HCT116 (cell line): ENCODE data around the gene LDLRAD4. TPM values are rescaled to one million over a fixed set of nuclear protein-coding genes. Genes with fewer than 3 reads are reported as not detected.

ENCODE experiments used
- ATAC-seq: fragments of 200-7000 bp; cut with Tn5 transposase; 2 replicates; pipeline ENCODE4 v1.9.1; 2020; ENCODE audit warnings: mild to moderate bottlenecking, moderate library complexity
- BruUV-seq: library from RNA; stranded (reverse); fragments of 400-500 nt; replicated peaks from 2 replicates; lab custom pipeline; 2021; lab: Mats Ljungman, UMichigan
- CTCF ChIA-PET: fragments of 300-600 bp; sonication (Branson Sonifier 250); formaldehyde crosslinking; loops from one replicate; lab custom pipeline; 2021; ENCODE audit warnings: antibody characterized with exemption; lab: Charles Lee
- POLR2A ChIA-PET: fragments of 300-600, 350-600 bp; sonication (Branson Sonifier 250); formaldehyde crosslinking; loops from one replicate; lab custom pipeline; 2021; ENCODE audit warnings: antibody characterized with exemption; lab: Charles Lee
- RAD21 ChIA-PET, 2 experiments: fragments of 300-600 bp; sonication (Branson Sonifier 250); formaldehyde crosslinking; loops; one replicate each; lab custom pipeline; 2023; ENCODE audit warnings: low total read pairs in 2 of 2; ENCODE audit not compliant: uncharacterized antibody in 2 of 2, unreplicated experiment in 2 of 2, low non-redundant PET in 1 of 2; lab: Charles Lee
- DNase-seq: peaks from one replicate; pipeline ENCODE4 v3.0.0-alpha.2; 2010; ENCODE audit warnings: low read depth, low spot score
- H2AFZ ChIP-seq: fragments of 200-600 bp; shearing (Covaris generic), sonication (generic); 2 replicates; pipeline ENCODE4 v1.6.1; 2017; ENCODE audit warnings: low read depth, mixed run types, mixed read lengths, antibody characterized with exemption, low read length; ENCODE audit not compliant: poor library complexity, severe bottlenecking
- H3K27ac ChIP-seq: 2 replicates; pipeline ENCODE4 v1.5.1; 2012; ENCODE audit warnings: low read depth, low read length
- H3K27me3 ChIP-seq: fragments of 200-600 bp; sonication (generic); 2 replicates; pipeline ENCODE4 v1.6.1; 2016; ENCODE audit warnings: mixed run types, low read length, mixed read lengths; ENCODE audit not compliant: insufficient read depth
- H3K36me3 ChIP-seq, 2 experiments: fragments of 200-500 bp in 1 of 2; fragments of 200-600 bp in 1 of 2; sonication (Bioruptor generic) in 1 of 2; sonication (generic) in 1 of 2; 2 replicates each; pipeline versions ENCODE4 v1.5.1 to v1.6.1; 2014 to 2016; ENCODE audit warnings: low read length in 2 of 2, inconsistent platforms in 1 of 2, mixed read lengths in 1 of 2, mixed run types in 1 of 2; ENCODE audit not compliant: insufficient read depth in 2 of 2, control insufficient read depth in 1 of 2
- H3K4me1 ChIP-seq, 2 experiments: fragments of 200-600 bp in 1 of 2; sonication (generic) in 1 of 2; 2 replicates each; pipeline versions ENCODE4 v1.5.1 to v1.6.1; 2012 to 2017; ENCODE audit warnings: low read length in 2 of 2, inconsistent platforms in 1 of 2, mild to moderate bottlenecking in 1 of 2, mixed read lengths in 1 of 2, mixed run types in 1 of 2, moderate library complexity in 1 of 2; ENCODE audit not compliant: insufficient read depth in 2 of 2, control insufficient read depth in 1 of 2
- H3K4me2 ChIP-seq: fragments of 200-600 bp; sonication (generic); 2 replicates; pipeline ENCODE4 v1.6.1; 2017; ENCODE audit warnings: mixed run types, low read length, mixed read lengths
- H3K4me3 ChIP-seq, 2 experiments: fragments of 200-600 bp in 1 of 2; sonication (generic) in 1 of 2; replicated peaks in 1 of 2; 2 replicates each; pipeline ENCODE4 v1.5.1; 2011 to 2016; ENCODE audit warnings: low read length in 2 of 2, control low read depth in 1 of 2, low read depth in 1 of 2, mild to moderate bottlenecking in 1 of 2, mixed read lengths in 1 of 2, mixed run types in 1 of 2
- H3K79me2 ChIP-seq: fragments of 200-600 bp; sonication (generic); 2 replicates; pipeline ENCODE4 v1.6.1; 2017; ENCODE audit warnings: mild to moderate bottlenecking, mixed run types, low read length, moderate library complexity, mixed read lengths; ENCODE audit not compliant: insufficient read depth
- H3K9ac ChIP-seq: fragments of 200-600 bp; sonication (generic); 2 replicates; pipeline ENCODE4 v1.6.1; 2016; ENCODE audit warnings: low read length, mixed read lengths
- H3K9me2 ChIP-seq: fragments of 200-600 bp; sonication (generic), shearing (Covaris generic); 2 replicates; pipeline ENCODE4 v1.6.1; 2017; ENCODE audit warnings: mixed run types, mild to moderate bottlenecking, moderate library complexity; ENCODE audit not compliant: insufficient read depth
- H3K9me3 ChIP-seq, 2 experiments: fragments of 200-500 bp in 1 of 2; fragments of 200-600 bp in 1 of 2; sonication (Bioruptor generic) in 1 of 2; sonication (generic) in 1 of 2; 2 replicates each; pipeline ENCODE4 v1.6.1; 2014 to 2017; ENCODE audit warnings: low read length in 2 of 2, mixed read lengths in 2 of 2, inconsistent platforms in 1 of 2, low read depth in 1 of 2, mild to moderate bottlenecking in 1 of 2, mixed run types in 1 of 2, moderate library complexity in 1 of 2; ENCODE audit not compliant: control insufficient read depth in 1 of 2, insufficient read depth in 1 of 2
- H4K20me1 ChIP-seq: fragments of 200-600 bp; sonication (generic), shearing (Covaris generic); 2 replicates; pipeline ENCODE4 v1.6.1; 2017; ENCODE audit warnings: mixed run types, mild to moderate bottlenecking, moderate library complexity; ENCODE audit not compliant: insufficient read depth
- FOSL1 ChIP-seq: IDR thresholded peaks from 2 replicates; pipeline ENCODE4 v1.6.1; 2012; ENCODE audit warnings: low read depth
- POLR2A ChIP-seq: IDR thresholded peaks from 2 replicates; pipeline ENCODE4 v1.7.0; 2011; ENCODE audit warnings: borderline replicate concordance; ENCODE audit not compliant: insufficient read depth, insufficient read length; ENCODE audit errors: extremely low read depth
- POLR2AphosphoS5 ChIP-seq: IDR thresholded peaks from 2 replicates; pipeline ENCODE4 v1.6.1; 2011; ENCODE audit warnings: mild to moderate bottlenecking, low read depth, low read length, moderate library complexity
- RAD21 ChIP-seq: IDR thresholded peaks from 2 replicates; pipeline ENCODE4 v1.6.1; 2012; ENCODE audit warnings: low read depth, mild to moderate bottlenecking
- SP1 ChIP-seq: IDR thresholded peaks from 2 replicates; pipeline ENCODE4 v1.6.1; 2012; ENCODE audit warnings: low read depth
- SRF ChIP-seq: IDR thresholded peaks from 2 replicates; pipeline ENCODE4 v1.6.1; 2012; ENCODE audit warnings: low read depth
- TCF7L2 ChIP-seq: IDR thresholded peaks from 2 replicates; pipeline ENCODE4 v1.7.0; 2011; ENCODE audit warnings: borderline replicate concordance, inconsistent platforms; ENCODE audit not compliant: insufficient read depth, insufficient read length; ENCODE audit errors: extremely low read depth
- YY1 ChIP-seq: IDR thresholded peaks from 2 replicates; pipeline ENCODE4 v1.6.1; 2011; ENCODE audit warnings: low read length, low read depth, moderate library complexity, mild to moderate bottlenecking; ENCODE audit not compliant: insufficient replicate concordance; ENCODE audit errors: extremely low read depth
- ZFX ChIP-seq: fragments of 450-650 bp; IDR thresholded peaks from 2 replicates; pipeline ENCODE4 v1.6.1; 2017
- ZNF274 ChIP-seq: fragments of 200-500 bp; sonication (Bioruptor generic); IDR thresholded peaks from 2 replicates; pipeline ENCODE4 v1.6.1; 2014; ENCODE audit warnings: mild to moderate bottlenecking, low read depth, low read length, inconsistent platforms
- intact Hi-C: fragments of 100-400 bp; cut with micrococcal nuclease; formaldehyde crosslinking; loops from 2 replicates; pipeline ENCODE4 v1.10.0; 2022
- total RNA-seq: library from RNA; stranded (reverse); gene quantifications from one replicate; pipeline ENCODE4 v1.2.1, GENCODE V29; 2021; ENCODE audit not compliant: unreplicated experiment
- TF ChIP-seq, protein P1 (sequence below): IDR thresholded peaks from 2 replicates; pipeline ENCODE4 v1.6.1; 2012; ENCODE audit warnings: low read depth

Gene LDLRAD4
- total RNA-seq, 1 experiment from 2014 or later, result 1.2 TPM

DNA sequence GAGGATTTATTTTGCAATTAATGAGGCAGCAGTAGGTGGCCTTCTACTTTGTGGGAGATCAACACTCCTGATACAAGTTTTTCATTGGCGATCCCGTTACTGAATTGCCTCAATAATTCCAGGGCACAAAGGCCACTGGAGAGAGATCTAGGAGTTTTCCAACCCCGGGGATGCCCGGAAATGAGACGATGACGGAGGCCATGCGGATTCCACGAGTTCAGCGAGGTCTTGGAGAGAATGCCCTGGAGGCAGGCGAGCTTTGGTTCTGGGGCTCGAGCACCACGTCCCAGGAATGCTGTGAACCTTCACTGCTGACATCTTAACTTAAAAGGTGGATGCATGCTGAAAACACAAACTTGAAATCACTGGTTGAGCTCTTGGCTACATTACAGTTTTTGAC, 74.2 kb downstream of the LDLRAD4 start:
- CTCF ChIA-PET, result no interaction called here
- RAD21 ChIA-PET, result no interaction called here
- peaks cover 18% of the 10 kb centered on the region; the same call in 1 of the 2 replicates for H3K27me3 ChIP-seq
- no peaks in the 10 kb centered on the region for H3K36me3 ChIP-seq
- H3K9ac ChIP-seq, result no peak overlapping the region
- H3K27ac ChIP-seq, result no peak overlapping the region
- no peak for DNase-seq
- intact Hi-C loops, result loop anchor here (10.0 kb wide), 1 partner anchor 62 kb away; no protein-coding TSS in a partner anchor
- ATAC-seq, result no peak
- H3K4me2 ChIP-seq, result no peak overlapping the region
- no TSS peak for BruUV-seq
- no peaks in the 10 kb centered on the region for H4K20me1 ChIP-seq
- no peaks in the 10 kb centered on the region for H3K79me2 ChIP-seq
- no peak overlapping the region for H2AFZ ChIP-seq
- POLR2A ChIA-PET, result no interaction called here
- no peak for TF ChIP-seq SRF
- TF ChIP-seq, all 23 proteins: peak for 0
- Histone ChIP-seq H3K9me2 (no peaks in the 10 kb centered on the region), H3K9me3 (no peaks in the 10 kb centered on the region), H3K4me1 (no peaks in the 10 kb centered on the region), H3K4me3 (no peak overlapping the region)

DNA sequence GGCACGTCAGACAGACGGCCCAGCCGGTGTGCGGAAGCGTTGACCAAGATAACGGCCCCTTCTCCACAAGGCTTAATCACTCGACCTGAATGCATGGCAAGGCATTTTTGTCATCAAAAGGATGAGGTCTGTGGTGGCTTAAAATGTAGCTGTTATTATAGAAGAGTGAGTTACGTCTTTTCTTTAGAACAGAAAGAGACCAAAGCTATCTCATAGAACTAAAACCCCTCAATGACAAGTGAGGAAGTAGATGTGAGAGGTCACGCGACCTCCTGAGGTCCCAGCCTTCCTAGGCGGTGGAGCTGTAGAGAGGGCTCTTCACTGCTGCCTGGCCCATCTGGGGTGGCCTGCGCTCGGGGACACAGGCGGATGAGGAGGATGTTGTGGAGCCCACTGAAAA, 75.7 kb downstream of the LDLRAD4 start:
- H4K20me1 ChIP-seq, result no peaks in the 10 kb centered on the region
- H3K4me3 ChIP-seq, result no peak overlapping the region
- H3K36me3 ChIP-seq, result no peaks in the 10 kb centered on the region
- intact Hi-C loops, result loop anchor here (10.0 kb wide), 1 partner anchor 60 kb away; no protein-coding TSS in a partner anchor
- peaks cover 18% of the 10 kb centered on the region; the same call in 1 of the 2 replicates for H3K27me3 ChIP-seq
- H2AFZ ChIP-seq, result no peak overlapping the region
- no peak overlapping the region for H3K9ac ChIP-seq
- RAD21 ChIA-PET, result no interaction called here
- no peaks in the 10 kb centered on the region for H3K79me2 ChIP-seq
- no peak overlapping the region for H3K27ac ChIP-seq
- TF ChIP-seq SP1, result no peak
- H3K4me2 ChIP-seq, result no peak overlapping the region
- no peaks in the 10 kb centered on the region for H3K9me2 ChIP-seq
- BruUV-seq, result no TSS peak
- DNase-seq (no peak), ATAC-seq (no peak)
- POLR2A ChIA-PET, result no interaction called here
- CTCF ChIA-PET, result no interaction called here
- no peaks in the 10 kb centered on the region for H3K9me3 ChIP-seq
- H3K4me1 ChIP-seq, result no peaks in the 10 kb centered on the region

DNA sequence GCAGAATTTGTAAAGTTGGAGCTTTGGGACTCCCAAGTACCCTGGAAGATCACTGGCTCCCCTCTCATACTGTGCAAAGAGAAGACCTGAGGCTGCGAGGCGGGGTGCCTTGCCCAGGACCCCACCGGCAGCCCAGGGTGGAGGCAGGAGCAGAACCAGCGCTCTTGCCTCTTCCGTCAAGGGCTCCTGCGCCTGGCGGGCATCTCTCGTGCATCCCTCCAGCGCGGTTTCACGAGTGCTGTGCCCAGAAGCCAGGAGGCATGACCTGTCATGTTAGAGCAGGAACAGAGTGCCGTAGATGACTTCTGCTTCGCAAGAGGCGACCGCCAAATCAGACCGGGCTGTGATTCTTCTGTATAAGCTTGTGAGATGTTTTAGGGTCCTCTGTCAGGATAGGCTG, 77.3 kb downstream of the LDLRAD4 start:
- ChIA-PET POLR2A (no interaction called here), RAD21 (no interaction called here), CTCF (no interaction called here)
- Histone ChIP-seq H3K27me3 (peaks cover 18% of the 10 kb centered on the region; the same call in 1 of the 2 replicates), H3K79me2 (no peaks in the 10 kb centered on the region), H3K9ac (no peak overlapping the region), H3K4me2 (no peak overlapping the region), H3K9me2 (no peaks in the 10 kb centered on the region), H2AFZ (no peak overlapping the region), H3K9me3 (no peaks in the 10 kb centered on the region), H4K20me1 (no peaks in the 10 kb centered on the region), H3K36me3 (no peaks in the 10 kb centered on the region), H3K4me3 (no peak overlapping the region), H3K4me1 (no peaks in the 10 kb centered on the region), H3K27ac (no peak overlapping the region)
- no peak for DNase-seq
- ATAC-seq, result no peak
- intact Hi-C loops, result loop anchor here (10.0 kb wide), 1 partner anchor 59 kb away; no protein-coding TSS in a partner anchor
- TF ChIP-seq, protein P1, sequence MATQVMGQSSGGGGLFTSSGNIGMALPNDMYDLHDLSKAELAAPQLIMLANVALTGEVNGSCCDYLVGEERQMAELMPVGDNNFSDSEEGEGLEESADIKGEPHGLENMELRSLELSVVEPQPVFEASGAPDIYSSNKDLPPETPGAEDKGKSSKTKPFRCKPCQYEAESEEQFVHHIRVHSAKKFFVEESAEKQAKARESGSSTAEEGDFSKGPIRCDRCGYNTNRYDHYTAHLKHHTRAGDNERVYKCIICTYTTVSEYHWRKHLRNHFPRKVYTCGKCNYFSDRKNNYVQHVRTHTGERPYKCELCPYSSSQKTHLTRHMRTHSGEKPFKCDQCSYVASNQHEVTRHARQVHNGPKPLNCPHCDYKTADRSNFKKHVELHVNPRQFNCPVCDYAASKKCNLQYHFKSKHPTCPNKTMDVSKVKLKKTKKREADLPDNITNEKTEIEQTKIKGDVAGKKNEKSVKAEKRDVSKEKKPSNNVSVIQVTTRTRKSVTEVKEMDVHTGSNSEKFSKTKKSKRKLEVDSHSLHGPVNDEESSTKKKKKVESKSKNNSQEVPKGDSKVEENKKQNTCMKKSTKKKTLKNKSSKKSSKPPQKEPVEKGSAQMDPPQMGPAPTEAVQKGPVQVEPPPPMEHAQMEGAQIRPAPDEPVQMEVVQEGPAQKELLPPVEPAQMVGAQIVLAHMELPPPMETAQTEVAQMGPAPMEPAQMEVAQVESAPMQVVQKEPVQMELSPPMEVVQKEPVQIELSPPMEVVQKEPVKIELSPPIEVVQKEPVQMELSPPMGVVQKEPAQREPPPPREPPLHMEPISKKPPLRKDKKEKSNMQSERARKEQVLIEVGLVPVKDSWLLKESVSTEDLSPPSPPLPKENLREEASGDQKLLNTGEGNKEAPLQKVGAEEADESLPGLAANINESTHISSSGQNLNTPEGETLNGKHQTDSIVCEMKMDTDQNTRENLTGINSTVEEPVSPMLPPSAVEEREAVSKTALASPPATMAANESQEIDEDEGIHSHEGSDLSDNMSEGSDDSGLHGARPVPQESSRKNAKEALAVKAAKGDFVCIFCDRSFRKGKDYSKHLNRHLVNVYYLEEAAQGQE, result no peak
- TF ChIP-seq POLR2A (no peak), ZFX (no peak), FOSL1 (no peak), YY1 (no peak), POLR2AphosphoS5 (no peak), TCF7L2 (no peak), ZNF274 (no peak), RAD21 (no peak), SP1 (no peak)
- BruUV-seq, result no TSS peak
